Lower leg skin (tissue), 3 donors: ENCODE data around the gene MTRFR.

Experiments
- CTCF ChIP-seq, 3 donors: fragments of 450-650 bp; IDR thresholded peaks; one replicate each; pipeline ENCODE4 v1.5.1; 2016; ENCODE audit warnings: antibody characterized with exemption in 3 of 3, mild to moderate bottlenecking in 3 of 3, moderate library complexity in 2 of 3
- POLR2A ChIP-seq, 2 donors: fragments of 450-650 bp; IDR thresholded peaks; one replicate each; pipeline ENCODE4 v1.6.1; 2016 to 2017; ENCODE audit warnings: antibody characterized with exemption in 2 of 2, mild to moderate bottlenecking in 1 of 2, moderate library complexity in 1 of 2

GRCh38 chr12:123264642-123265041 lies 31.4 kb downstream of the MTRFR start:
- TF ChIP-seq CTCF (IDR thresholded peaks at IDR 0.05) = no peak
- no peak for TF ChIP-seq POLR2A (IDR thresholded peaks at IDR 0.05)
